GM19397 (cell line): ENCODE results near the gene CRCP.
"Not testable (repeated sequence)": the region's sequence is repeated elsewhere in the genome, so short reads cannot be mapped to it uniquely, and the experiment has no call there.

Experiments
- ATAC-seq: cut with Tn5 transposase; IDR thresholded peaks from one replicate; pipeline ENCODE4 v1.9.1; 2021; ENCODE audit warnings: mild to moderate bottlenecking, moderate library complexity; ENCODE audit not compliant: unreplicated experiment

The CRCP gene

GRCh38 chr7:66105263-66105748 lies 9.3 kb upstream of the CRCP start:
- no peak for ATAC-seq

GRCh38 chr7:66108410-66108809 lies 6.2 kb upstream of the CRCP start:
- not testable (repeated sequence) for ATAC-seq

- no peak for ATAC-seq
Observed at GRCh38 chr7:66110856-66111255, 3.8 kb upstream of the CRCP start.

GRCh38 chr7:66116680-66117420 lies 2.2 kb downstream of the CRCP start:
- not testable (repeated sequence) for ATAC-seq

GRCh38 chr7:66118603-66119002 lies 4.0 kb downstream of the CRCP start:
- no peak for ATAC-seq

- ATAC-seq = no peak
Observed at GRCh38 chr7:66119245-66119850, 4.7 kb downstream of the CRCP start.

- ATAC-seq = no peak
Observed at GRCh38 chr7:66123175-66123528, 8.5 kb downstream of the CRCP start.

DNA sequence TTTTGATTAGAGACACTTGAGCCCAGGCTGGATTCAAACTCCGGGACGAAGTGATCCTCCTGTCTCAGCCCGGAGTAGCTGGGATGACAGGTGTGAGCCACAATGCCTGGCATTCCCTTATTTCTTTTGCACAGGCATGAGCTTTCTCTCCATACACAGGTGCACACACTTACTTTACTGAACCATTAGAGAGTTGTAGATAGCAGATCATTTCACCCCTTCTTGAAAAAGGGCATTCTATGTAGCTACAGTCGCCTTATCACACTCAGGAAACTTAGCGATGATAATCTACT lies 9.9 kb downstream of the CRCP start:
- ATAC-seq = not testable (repeated sequence)

DNA sequence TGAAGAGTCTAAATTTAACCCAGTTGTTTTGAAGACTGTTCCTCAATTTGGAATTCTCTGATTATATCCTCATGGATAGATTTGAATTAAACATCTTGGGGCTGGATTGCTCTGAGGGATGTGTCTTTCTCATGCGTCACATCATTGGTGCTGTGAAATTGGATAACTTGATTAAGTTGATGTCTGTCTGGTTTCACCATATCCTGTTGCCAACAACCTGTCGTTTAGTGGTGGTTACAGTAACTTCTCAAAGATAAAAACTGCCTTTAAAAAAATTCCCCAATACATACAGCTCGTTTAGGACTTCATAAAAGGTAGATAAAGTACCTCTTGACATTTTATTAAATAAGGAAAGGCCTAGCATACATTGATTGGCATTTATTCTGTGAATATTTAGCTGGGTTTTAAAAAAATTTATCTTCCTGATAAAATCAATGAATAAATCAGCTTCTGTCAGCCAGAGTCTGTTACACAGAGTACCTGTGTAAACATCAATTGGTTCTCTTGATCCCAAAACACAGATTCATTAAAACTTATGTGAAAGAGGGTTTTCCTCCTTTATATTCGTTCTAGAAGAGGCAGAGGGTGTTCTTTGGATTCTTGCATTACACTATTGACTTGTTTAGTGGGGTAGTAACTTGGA lies 10.5 kb downstream of the CRCP start:
- no peak for ATAC-seq

- not testable (repeated sequence) for ATAC-seq
Observed at GRCh38 chr7:66125781-66126352, 11.2 kb downstream of the CRCP start.

DNA sequence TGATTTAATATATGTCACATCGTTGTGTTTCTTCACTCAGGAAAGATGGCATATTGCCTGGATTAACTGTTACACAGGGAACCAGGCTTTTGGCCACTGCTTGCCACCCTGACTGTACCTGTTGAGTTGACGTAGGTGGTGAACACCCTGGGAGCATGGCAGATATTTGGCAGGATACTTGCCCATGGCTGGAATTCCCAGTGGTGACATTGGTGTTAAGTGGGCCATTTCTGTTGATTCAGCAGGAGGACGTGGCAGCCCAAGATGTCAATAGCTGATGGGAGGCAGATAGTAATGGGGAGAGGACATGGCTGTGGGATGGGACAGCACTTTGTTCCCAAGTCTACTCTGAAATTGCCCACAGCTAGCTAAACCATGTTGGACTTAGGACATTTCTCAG lies 12.5 kb downstream of the CRCP start:
- ATAC-seq = not testable (repeated sequence)

DNA sequence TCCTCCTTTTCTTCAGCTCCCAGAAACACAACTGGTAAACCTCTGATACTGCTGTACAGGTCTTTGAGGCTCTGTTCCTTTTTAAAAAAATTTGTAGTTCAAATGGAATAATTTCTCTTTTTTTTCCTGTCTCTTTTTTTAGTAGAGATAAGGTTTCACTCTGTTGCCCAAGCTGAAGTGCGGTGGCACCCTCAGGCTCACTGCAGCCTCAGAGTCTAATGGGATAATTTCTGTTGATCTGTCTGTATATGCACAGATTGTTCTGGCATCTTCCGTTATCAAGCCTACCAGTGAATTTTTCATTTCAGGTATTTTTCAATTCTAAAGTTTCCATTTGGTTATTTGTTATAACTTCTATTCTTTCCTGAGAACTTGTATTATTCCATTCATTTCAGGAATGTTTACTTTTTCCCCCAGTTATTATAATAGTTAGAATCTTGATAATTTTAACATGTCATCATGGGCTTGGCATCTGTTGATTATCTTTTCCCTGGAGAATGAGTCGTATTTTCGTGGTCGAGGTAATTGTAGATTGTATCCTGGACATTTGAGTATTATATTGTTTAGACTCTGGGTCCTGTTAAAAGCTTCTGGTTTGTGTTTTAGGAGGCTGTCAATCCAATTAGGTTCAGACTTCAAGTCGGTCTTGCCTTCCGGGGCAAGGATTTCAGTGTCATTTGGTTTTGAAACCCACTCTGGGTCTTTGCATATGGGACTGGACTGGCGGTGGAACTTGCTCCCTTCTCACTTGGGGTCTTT lies 24.5 kb downstream of the CRCP start:
- ATAC-seq = no peak

DNA sequence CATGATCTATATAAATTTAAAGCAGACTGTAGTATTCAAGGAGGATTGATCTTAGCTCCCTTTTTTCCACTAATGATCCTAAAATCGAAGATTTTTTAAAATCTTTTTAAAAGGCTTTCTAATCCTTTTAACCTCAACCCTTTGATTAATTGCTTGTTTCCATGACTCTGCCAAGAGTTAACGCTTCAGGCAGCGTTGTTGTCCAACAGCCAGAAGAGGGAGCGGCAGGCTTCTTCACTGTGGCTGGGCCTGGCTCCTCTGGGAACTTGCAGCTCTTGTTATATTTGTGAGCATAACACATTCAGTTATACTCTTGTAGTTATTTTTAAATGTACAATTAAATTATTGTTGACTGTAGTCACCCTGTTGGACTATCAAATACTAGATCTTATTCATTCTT lies 26.3 kb downstream of the CRCP start:
- no peak for ATAC-seq

DNA sequence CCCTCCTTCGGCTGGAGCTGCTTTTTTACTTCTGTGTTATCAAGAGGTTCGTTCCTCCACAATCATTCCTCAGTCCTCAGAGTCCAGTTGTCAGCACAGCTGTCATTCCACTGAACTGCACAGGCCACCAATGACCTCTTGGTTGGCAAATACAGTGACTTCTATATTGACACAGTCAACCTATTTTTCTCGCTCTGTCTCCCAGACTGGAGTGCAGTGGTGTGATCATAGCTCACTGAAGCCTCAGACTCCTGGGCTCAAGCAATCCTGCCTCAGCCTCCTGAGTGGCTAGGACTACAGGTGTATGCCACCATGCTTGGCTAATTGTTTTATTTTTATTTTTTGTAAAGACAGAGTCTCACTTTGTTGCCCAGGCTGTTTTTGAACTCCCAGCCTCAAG lies 27.7 kb downstream of the CRCP start:
- no peak for ATAC-seq

DNA sequence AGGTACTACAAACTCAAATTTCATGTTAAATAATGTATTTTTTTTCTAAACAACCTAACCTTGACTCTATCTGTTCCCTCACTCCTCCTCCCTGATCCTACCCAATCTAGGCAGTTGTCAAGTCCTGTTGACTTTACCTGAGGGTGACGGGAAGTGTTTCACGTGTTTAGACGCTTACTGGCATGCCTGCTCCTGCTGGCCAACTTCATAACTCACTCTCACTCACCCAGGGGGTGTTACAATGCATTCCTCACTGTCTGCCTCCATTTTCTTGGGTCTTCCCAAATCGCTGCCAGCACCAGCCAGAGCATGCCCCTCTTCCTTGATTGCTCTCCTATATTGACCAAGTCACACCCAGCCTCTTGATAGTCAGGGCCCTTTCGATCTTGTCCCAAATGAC lies 28.3 kb downstream of the CRCP start:
- ATAC-seq = no peak

GRCh38 chr7:66143876-66144332 lies 29.3 kb downstream of the CRCP start:
- ATAC-seq = no peak

- no peak for ATAC-seq
Observed at GRCh38 chr7:66145400-66146104, 30.9 kb downstream of the CRCP start.

GRCh38 chr7:66146701-66147100 lies 32.1 kb downstream of the CRCP start:
- no peak for ATAC-seq

- not testable (repeated sequence) for ATAC-seq
Observed at GRCh38 chr7:66147657-66148056, 33.0 kb downstream of the CRCP start.

DNA sequence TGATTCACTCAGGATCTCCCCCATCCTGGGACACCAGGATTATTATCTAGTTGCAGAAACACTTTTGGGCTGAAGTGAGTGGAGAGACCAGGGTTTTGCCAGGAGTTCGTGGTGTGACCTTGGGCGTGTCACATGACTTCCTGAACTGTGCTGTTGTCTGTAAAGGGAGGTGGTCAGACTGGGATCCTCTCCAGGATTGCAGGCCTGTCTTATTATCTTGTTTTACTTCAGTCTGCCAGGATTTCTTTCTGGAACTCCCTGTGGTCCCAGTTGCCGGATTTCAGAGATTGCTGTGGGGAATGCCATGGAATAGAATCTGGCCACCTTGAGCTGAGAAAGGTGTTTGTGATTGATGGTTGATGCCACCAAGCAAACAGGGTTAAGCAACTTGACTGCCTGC lies 35.8 kb downstream of the CRCP start:
- ATAC-seq = no peak
